Posterior vena cava (tissue), 2 donors: ENCODE data around the gene SDHAF1. TPM values are rescaled to one million over a fixed set of nuclear protein-coding genes. Genes with fewer than 3 reads are reported as not detected.

Source experiments
- DNase-seq: peaks from one replicate; pipeline ENCODE4 v3.0.0-alpha.2; 2020; ENCODE audit warnings: low spot score
- intact Hi-C, 2 donors: fragments of 100-400 bp; cut with DNase I; formaldehyde crosslinking; loops; one replicate each; pipeline versions ENCODE4 v1.14.1 to v1.14.2; 2022 to 2023
- total RNA-seq, 2 donors: library from RNA; stranded (reverse); fragmentation: NEBNext Ultra II Directional; extraction: Animal tissue kit (Norgen Biotek cat#: 25700); gene quantifications; one replicate each; pipeline ENCODE4 v1.2.1, GENCODE V29; 2021
- donor health status: DM: yes; HTN: yes; CAD: no.
- donor health status: DM: yes; HTN: yes; CAD: no.

SDHAF1 gene
- total RNA-seq, 2 donors from 2014 or later, result 11.2 to 13.3 TPM

GRCh38 chr19:35983177-35983576 is 11.8 kb upstream of the SDHAF1 start:
- intact Hi-C loops, result no loop called here
- DNase-seq, result no peak

GRCh38 chr19:35986111-35986510 is 8.9 kb upstream of the SDHAF1 start:
- intact Hi-C loops, result no loop called here
- DNase-seq, result no peak

DNA sequence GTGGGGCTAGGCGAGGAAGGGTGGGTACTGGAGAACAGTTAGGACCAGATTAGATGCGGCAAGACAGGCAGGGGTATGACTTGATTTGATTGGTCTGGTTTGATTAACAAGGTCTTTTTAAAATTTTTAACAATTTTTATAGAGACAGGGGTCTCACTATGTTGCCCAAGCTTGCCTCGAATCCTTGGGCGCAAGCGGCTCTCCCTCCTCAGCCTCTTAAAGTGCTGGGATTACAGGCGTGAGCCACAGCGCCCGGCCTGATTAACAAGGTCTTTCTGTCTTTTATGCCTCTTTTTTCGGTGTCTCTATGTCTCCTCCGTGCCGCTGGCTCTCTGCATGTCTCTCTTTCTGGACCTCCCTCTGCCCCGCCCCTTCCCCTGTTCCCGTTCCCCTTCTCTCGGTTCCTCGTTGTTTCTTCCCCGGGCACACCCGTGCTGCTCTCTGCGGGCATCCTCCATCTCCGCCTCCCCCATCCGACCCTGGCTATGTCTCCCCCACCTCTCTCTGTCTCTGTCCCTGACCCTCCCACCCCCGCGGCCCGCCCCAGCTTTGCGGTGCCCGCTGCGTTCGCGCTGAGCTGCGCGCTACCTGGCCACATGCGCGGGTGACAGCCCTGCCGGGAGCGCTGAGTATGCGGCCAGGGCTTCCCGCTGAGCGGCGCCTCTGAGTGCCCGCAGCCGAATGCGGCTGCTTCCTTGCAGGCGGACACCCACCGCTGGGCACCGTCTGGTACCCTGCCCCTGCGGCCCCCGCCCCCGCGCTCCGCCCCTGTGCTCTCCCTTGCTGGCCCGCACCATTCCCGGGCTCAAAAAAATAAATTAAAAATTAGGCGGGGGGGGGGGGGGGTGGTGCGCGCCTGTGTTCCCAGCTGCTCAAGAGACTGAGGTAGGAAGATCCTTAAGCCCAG is 8.1 kb upstream of the SDHAF1 start:
- intact Hi-C loops, result no loop called here
- DNase-seq, result no peak

GRCh38 chr19:35987571-35987896 is 7.5 kb upstream of the SDHAF1 start:
- intact Hi-C loops, result no loop called here
- no peak for DNase-seq

GRCh38 chr19:35988824-35989223 is 6.2 kb upstream of the SDHAF1 start:
- DNase-seq, result no peak
- intact Hi-C loops, result no loop called here

GRCh38 chr19:35990156-35990555 is 4.8 kb upstream of the SDHAF1 start:
- intact Hi-C loops, result no loop called here
- no peak for DNase-seq

DNA sequence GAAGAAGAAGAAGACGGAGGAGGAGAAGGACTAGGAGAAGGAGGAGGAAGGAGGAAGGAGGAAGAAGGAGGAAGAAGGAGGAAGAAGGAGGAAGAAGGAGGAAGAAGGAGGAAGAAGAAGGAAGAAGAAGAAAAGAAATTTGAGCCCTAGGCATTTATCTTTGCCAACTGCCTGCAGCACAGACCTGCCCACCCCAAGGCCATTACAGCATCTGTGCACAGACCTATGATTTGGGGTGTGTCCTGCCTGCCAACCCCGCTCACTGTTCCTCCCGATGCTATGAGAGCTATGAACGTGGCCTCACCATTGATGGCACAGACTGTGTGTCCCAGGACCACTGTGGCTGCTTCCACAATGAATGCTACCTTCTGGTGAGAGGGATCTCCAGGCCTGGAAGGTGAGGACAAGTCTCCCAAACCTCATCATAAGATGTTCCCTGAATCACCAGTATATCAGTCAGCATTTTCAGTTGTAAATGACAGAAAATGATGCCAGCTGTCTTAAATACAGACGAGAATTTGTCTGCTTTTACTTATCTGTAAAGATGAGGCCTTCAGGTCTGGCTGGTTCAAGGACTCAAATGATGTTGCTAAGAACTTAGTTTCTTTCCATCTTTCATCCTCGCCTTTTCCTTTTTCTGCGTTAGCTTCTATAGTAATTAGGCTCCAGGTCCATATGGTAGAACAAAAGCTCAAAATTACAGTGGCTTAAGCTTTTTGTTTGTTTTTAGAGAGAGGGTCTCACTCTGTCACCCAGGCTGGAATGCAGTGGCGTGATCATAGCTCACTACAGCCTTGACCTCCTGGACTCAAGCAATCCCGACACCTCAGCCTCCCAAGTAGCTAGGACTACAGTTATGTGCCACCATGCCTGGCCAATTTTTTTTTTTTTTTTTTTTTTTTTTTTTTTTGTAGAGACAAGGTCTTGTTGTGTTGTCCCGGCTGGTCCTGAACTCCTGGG is 3.9 kb upstream of the SDHAF1 start:
- intact Hi-C loops, result no loop called here
- DNase-seq, result no peak

DNA sequence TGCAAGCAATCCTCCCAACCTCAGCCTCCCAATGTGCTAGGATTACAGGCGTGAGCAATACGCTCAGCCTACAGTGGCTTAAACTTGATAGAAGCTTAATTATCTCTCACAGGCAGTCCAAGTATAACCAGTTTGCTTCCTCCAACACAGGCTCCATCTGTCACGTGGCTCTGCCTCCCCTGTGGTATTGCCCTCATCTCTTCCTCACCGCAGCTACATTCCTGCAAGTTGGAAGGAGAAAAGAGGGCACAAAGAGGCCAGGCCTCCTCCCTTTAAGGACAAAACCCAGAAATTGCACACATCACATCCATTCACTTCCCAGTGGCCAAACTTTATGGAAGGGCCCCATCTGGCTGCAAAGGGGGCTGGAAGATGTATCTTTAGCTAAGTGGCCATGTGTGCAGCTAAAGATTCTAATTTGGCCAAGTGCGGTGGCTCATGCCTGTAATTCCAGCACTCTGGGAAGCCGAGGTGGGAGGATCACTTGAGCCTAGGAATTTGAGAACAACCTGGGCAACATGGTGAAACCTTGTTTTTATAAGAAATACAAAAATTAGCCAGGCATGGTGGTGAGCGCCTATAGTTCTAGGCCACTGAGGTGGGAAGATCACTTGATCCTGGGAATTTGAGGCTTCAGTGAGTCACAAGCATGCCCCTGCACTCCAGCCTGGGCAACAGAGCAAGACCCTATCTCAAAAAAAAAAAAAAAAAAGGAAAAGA is 3.1 kb upstream of the SDHAF1 start:
- intact Hi-C loops, result no loop called here
- DNase-seq, result no peak

GRCh38 chr19:35992907-35993765 is 1.9 kb upstream of the SDHAF1 start:
- no peak for DNase-seq
- intact Hi-C loops, result no loop called here

- no peak for DNase-seq
- intact Hi-C loops, result no loop called here
These were observed 927 bp upstream of the SDHAF1 start for GRCh38 chr19:35993923-35994598.

DNA sequence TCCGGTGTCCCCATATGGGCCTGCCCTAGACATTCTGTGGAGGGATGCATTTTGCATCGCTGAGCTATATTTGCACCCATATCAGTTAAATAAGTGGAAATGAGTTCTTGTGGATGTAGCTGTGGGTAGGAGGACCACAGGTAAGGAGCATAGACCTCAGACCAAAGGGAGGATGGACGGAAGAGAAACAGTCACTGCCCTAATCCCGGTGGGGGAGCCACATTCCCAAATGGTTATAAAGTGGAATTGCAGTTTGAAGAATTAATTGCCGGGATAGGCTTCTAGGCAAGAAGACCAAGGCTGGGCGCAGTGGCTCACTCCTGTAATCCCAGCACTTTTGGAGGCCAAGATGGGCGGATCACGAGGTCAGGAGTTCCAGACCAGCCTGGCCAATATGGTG is 1.8 kb downstream of the SDHAF1 start:
- DNase-seq, result no peak
- intact Hi-C loops, result no loop called here

DNA sequence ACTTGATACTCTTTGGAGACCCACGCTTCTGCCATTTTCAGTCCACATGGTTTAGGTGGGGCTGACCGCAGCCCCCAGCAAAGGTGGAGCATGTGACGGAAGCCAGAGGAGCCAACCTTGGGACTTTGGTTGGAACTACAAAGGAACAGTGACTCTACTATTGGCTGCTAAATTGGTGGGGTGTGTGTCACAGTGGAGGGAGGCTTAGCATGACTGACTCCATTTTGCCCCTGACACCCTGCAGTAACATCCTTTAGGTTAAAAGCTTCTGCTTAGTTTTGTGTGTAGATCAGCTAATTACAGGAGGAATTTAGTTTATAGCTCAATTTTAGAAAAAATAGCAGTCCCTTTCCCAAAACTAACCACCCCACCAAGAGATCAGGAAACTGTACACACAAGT is 6.6 kb downstream of the SDHAF1 start:
- no peak for DNase-seq
- intact Hi-C loops, result no loop called here

DNA sequence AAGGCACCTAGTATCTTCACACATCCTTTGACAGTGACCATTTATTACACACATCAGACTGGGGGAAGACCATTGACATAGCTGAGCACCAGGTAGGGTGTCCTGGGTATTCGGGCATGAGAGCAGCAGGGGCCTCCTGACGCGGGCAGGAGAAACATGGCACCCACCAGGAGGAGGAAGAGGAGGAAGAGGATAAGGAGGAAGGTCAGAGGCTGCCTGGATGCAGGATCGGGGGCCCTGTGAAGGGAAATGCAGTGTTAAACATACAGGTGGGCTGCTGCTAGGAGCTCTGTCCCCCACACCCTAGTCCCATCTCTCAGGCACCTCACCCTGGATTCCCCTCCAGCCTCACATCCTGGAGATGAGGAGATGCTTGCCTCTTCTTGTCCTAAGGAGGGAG is 8.3 kb downstream of the SDHAF1 start:
- intact Hi-C loops, result no loop called here
- DNase-seq, result no peak

DNA sequence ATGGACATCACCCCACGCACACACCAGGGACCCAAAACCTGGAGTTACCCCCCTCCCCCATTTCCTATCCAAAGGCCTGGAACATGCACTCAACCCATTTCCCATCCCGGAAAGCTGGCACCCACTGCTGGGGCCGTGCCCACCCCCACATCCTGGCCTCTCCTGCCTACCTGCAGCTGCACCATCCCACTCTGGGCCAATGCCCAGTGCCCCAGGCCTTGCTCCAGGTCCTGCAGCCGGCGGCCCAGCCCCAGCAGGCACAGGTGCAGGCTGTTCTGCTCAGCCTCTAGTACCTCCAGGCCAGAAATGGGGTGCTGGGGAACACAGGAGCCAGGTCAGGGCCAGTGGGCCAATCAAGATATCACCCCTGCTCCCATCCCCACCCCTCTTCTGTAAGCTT is 12.0 kb downstream of the SDHAF1 start:
- no peak for DNase-seq
- intact Hi-C loops, result no loop called here

- no peak for DNase-seq
- intact Hi-C loops, result no loop called here
These were observed 13.5 kb downstream of the SDHAF1 start, which contains the start of gene SYNE4 for GRCh38 chr19:36008336-36008978. SYNE4 (minus strand) TSS chr19:36008813; CDS start chr19:36008681, 132 bp downstream.

- DNase-seq, result peak; percentile 92
- intact Hi-C loops, result no loop called here
These were observed 14.2 kb downstream of the SDHAF1 start for GRCh38 chr19:36009220-36009619.

DNA sequence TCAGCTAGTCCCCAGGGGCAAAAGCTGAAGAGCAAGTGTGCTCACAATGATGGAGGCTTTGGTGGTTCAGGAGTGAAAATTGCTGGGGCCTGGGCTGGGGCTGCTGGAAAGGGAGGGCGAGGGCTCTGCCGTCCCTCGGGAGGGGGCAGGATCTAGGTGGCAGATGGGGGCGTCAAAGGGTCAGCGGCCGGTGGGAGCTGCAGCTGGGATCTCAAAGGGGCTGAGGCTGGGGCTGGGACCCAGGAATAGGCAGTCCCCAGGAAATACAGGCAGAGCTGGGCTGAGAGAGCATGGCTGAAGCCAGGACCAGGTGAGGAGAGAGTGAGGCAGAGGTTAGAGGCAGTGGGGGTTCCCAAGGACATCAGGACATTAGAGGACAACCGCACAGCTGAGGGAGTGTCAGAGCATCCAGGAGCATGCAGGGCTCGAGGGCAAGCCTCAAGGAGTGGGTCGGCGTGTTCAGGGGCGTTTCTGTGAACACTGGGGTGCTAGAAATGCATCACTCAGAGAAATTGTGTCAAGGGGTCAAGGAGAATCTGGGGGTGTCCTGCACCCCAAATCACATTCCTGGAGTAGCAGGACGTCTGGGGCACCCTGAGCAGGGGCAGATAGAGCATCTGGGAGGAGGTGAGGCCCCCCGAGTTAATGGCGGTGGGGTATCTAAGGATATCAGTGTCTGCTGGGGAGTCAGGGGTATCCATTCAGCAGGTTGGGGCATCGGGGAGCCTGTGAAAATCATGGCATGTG is 14.8 kb downstream of the SDHAF1 start:
- DNase-seq, result no peak
- intact Hi-C loops, result no loop called here
